GF-D8 (cell line): Measurements from ENCODE around the gene SEMA4C.

Source experiments
- DNase-seq: peaks from one replicate; lab custom pipeline; 2025; lab: John Stamatoyannopoulos, UW

Gene SEMA4C

GRCh38 chr2:96842600-96842999 is 27.3 kb downstream of the SEMA4C start:
- DNase-seq = no peak

DNA sequence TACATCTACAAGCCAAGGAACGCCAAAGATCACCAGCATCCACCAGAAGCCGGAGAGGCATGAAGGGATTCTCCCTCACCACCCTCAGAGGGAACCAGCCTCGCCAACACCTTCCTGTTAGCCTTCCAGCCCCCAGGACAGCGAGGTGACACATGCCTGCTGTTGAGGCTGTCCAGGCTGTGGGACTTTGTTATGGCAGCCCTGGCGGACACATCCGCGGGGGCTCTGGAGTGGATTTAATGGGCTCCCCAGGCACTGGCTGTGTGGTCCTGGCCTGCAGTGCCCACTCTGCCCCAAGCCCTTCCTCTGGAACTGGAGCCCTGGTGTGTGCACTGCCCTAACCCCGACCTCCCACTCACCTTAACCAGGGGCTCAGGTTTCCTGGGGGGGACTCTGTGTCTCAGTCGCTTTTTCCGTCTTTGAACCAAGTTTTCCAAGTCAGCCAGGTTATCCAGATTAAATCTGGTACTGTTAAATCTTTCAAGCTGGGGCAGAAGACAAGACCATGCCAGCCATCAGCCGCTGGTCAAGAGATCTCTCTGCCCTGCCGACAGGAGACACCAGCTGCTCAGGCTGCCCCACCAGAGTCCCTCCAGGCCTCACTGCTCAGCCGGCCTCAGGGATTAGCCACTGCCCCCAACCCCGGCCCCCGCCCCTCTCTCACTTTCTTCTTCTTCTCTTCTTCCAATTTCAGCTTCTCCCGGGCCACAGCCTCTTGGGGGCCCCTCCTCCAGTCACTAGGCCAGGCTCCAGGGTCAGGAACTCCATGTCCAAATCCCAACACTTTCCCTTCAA is 28.0 kb downstream of the SEMA4C start:
- no peak for DNase-seq

GRCh38 chr2:96839875-96840850 is 29.7 kb downstream of the SEMA4C start:
- no peak for DNase-seq

DNA sequence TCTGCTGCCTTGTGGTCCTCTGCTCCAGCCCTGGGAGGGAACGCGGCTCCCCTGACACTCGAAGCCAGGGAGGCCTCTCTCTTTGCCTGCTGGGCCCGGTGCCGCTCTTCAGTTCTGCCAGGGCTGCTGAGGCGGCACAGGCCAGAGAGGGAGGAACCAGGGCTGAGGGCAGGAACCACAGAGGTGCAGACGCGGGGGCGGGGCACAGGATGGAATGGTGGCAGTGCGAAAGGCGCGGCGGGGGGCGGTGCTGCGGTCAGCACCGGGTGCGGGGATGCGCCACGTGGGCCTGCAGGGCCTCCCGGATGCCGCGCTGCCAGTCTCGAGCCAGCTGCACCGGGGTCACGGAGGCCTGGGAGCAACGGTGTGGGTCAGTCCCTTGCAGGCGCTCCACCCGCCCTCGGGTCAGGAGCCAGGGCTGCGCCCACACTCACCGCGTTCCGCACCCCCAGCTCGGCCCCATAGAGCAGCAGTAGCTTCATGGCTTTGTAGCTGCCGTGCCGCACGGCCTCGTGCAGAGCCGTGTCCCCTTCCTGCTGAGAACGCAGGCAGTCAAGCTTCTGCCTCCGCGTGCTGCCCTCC is 30.5 kb downstream of the SEMA4C start:
- DNase-seq = no peak

GRCh38 chr2:96838345-96839292 is 31.3 kb downstream of the SEMA4C start:
- no peak for DNase-seq

DNA sequence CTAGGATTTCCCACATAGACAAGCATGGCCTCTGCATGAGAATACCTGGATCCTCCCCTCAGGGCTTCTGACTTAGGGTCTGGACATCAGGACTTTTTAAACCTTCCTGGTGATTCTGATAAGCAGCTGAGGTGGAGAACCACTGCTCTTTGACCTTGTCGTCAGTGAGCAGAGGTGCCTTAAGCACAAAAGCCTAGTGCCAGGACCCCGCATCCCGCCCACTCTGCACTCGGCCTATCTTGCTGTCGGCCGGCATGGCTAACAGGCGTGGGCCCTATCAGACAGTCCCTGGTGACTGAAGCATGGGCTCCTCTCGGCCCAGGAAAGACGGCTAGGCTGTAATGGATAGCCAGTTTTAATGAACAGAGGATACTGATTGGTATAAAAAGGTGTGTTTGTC is 32.3 kb downstream of the SEMA4C start:
- DNase-seq = no peak

GRCh38 chr2:96835830-96836229 is 34.0 kb downstream of the SEMA4C start:
- no peak for DNase-seq

GRCh38 chr2:96832754-96833507 is 36.9 kb downstream of the SEMA4C start:
- DNase-seq = no peak

DNA sequence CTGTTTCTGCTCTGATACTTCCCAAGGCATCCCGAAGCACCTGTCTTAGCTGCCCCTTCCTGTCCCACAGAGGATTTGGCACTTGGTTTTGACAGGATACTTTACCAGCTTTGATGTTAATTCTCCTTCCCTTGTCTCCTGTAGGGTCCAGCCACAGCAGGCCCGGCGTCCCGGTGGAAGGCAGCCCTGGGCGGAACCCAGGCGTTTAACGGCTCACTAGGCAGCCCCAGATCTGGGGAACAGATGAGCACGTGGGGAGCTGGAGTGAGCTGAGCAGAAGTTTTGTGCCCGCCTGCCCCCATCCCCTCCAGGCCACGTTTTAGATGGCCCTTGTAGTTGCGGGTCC is 37.5 kb downstream of the SEMA4C start:
- DNase-seq = no peak

- DNase-seq = no peak
These were observed 38.2 kb downstream of the SEMA4C start for GRCh38 chr2:96831679-96832078.

- DNase-seq = no peak
These were observed 39.8 kb downstream of the SEMA4C start for GRCh38 chr2:96830044-96830562.

DNA sequence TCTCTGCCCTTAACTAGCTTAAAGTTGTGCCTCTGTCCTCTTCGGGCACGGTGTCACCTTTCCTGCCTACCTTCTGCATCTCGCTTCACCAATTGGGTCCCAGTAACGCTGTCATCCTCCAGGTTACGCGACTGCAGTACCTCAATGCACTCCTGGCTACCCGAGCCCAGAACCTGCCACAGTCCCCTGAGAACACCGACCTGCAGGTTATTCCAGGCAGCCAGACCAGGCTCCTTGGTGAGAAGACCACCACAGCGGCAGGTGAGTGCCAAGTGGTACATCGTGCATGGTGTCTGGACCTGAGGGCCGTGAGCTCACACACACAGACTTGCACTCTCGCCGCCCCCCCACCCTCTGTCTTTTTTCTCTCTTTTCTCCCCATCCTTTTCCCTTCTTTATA is 41.0 kb downstream of the SEMA4C start:
- no peak for DNase-seq

DNA sequence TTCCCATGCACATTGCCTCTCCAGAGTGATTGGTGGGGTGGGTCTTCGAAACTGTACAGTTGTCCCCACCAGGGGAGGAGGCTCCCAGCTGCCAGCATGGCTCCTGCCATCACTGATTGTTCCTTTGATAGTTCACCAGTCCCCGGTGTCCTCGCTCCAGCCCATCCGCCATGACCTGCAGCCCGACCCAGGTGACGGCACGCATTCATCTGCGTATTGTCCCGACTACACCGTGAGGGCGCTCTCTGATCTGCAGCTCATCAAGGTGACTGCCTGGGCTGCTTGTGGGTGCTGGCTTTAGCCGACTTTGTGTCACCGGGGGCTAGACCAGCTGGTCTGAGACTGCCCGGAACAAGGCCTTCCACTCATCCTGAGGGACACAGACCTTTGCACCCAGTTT is 41.4 kb downstream of the SEMA4C start:
- no peak for DNase-seq

DNA sequence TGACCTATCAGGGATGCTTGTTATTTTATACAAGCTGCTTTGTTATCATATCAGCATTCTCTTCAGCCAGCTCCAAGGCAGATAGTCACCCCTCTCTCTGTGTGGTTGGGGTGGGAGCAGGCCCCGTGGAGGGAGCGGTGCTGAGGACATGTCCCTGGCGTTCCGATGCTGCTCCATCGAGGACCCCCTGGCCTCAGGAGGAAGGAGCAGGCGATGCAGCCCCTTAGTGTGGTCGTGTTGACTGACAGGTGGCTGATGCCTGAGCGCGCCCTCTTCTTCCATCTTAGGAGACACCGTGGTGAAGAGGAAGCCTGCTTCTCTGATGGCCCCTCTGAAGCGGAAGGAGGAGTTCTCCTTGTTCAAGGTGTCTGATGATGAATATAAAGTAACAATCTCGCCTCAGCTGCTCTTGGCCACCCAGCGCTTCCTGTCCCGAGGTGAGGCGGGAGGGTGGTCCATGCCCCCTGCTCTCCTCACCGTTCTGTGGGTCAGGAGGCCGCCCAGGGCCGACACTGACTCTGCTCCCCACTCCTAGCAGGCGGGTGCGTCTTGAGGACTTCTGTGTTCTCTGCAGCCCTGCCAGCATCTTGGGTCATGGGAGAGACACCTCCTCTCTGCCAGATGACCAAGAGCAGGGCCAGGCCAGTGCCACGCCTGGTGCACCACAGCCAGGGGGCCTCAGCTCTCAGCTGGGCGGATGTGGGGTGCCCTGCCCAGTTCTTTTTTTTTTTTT is 43.2 kb downstream of the SEMA4C start:
- no peak for DNase-seq

DNA sequence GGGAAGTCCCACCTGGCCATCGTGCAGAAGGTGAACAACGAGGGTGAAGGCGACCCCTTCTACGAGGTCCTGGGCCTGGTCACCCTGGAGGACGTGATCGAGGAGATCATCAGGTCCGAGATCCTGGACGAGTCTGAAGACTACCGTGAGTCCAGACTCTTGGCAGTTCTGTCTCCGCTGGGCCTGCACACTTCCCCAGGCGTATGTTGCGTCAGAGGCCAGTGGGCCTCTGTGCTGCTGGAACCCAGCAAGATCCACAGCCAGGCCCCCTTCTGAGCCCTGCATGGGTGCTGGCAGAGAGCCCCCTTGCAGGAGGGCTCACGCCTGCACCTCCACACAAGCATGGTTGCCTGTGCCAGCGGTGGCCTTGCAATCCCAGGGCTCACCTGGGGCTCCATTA is 44.8 kb downstream of the SEMA4C start:
- no peak for DNase-seq

- DNase-seq = no peak
These were observed 45.6 kb downstream of the SEMA4C start for GRCh38 chr2:96824079-96824870.

DNA sequence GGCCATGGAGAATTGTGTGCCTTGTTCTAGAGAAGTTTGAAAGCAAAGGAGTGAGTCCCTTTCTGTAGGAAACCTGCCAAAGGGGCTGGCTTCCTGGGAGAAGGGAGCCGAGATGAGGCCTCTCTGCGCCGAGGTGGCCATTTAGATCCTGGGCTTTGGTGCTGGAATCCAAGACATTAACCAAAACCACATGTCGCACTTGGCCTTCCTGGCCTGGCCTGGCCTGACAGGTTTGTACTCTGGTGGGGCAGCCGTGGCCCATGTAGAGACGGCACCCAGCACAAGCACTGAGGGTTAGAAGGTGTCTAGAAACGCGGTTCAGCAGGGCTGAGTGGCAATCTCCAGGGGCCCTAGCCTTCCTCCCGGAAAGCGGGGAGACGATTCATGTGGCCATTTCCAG is 46.7 kb downstream of the SEMA4C start:
- no peak for DNase-seq

DNA sequence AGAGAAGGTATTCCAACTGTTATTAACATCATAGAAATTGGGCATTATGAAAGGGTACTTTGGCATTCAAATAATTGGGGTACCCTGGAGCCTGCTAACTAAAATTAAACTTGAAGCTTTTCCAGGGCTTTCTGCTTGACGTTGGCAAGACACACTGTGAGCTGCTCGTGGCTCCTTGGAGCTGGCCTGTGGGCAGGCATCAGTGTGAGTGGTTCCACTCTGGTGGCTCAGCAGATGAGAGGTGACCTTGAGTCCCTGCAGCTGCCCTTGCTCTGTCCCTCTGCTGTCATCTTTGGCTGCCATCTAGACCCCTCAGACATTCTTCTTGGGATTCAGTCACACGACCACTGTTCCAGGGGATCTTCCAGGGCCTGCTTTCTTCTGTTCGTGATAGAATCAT is 47.1 kb downstream of the SEMA4C start:
- DNase-seq = no peak

- no peak for DNase-seq
These were observed 48.7 kb downstream of the SEMA4C start for GRCh38 chr2:96821113-96821675.
